ENCODE measurements around the gene DOLK. TPM values are rescaled to one million over a fixed set of nuclear protein-coding genes. Genes with fewer than 3 reads are reported as not detected.

The DOLK gene
- total RNA-seq = 20.7 and 21.4 TPM in 2 replicates

DNA sequence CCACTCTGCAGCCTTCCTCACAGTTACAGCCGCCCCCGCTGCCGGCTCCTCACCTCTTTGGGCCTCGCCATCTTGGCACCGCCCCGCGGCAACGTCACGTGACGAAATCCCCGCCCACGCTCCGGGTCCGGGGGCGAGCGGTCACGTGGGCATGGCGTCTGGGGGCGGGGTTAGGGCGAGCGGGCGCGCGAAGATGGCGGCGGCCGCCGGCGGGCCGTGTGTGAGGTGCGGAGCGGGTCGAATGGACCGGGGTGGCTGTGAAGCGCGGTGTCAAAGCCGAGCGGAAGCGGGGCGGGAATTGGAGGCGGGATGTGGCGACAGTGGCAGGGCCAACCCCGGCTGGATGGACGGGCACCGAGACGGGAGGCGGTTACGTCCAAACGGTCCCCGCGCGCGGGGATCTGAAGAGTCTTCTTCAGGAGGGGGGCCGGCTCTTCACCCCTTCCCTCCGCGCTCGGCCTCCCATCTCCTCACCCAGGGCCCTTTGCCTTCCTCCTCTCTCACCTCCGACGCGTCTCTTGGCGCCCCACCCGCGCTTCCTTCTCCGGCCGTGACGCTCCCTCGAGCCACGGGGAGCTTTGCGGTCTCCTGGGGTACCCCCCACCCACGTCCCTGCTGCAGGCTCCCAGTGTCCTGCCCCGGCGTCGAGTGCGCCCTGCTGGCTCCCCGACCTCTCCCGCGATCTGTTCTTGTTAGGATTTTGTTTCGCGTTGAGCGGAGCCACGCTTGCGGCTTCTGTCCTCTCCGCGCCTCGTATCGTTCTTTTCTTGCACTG is at the start of gene DOLK, which contains the start of gene NUP188:
Gene DOLK (minus strand): TSS at position 77 of the 775 bp plus-strand sequence. CDS start 300 bp downstream, outside the sequence.
Gene NUP188 (plus strand): TSS at position 173 of the 775 bp plus-strand sequence. CDS start 21 bp downstream, at position 194.

DNA sequence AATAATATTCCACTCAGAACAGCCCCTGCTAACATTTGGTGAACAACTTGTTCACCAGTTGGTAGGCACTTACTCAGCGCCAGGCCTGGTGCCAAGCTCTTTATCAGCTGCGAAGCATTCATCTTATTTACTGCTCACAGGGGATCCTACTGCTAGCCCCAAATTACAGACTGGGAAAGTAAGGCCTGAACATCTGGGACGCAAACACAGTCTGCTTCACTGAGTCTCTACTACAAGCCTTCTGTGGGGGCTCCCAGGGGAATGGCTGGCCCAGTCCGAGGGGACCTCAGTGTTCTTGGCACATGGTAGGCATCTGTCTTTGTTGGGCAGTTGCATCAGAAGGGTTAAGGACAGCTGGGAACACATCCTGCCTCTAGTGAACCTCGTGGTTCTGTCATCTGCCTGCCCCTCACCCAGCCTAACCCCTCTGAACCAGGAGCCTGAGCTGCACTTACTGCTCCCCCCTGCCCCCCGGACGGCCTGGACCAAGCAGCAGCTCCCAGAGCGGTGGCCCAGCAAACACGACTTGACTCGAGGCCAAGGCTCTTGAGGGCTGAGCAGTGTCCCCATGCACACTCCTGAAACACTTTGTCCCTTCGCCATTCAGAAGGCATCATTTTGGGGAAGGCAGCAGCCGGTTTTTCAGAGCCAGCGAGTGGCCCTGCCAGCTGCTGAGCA is 26.9 kb downstream of the DOLK start, which contains the start of gene PHYHD1:
Gene PHYHD1 (plus strand): TSS at position 602 of the 678 bp plus-strand sequence. CDS start 1,342 bp downstream, outside the sequence.

Other genes starting within 250 kb of the DOLK start
- gene PKN3, start 245.1 kb downstream of the DOLK start, total RNA-seq = 1.2 and 1.3 TPM in 2 replicates
- 27.4 and 36.9 TPM in 2 replicates for gene ZDHHC12, start 223.5 kb downstream of the DOLK start, total RNA-seq
- gene ZER1, start 175.7 kb downstream of the DOLK start, total RNA-seq = 34.2 and 40.6 TPM in 2 replicates
- 12.9 and 18.2 TPM in 2 replicates for gene TBC1D13, start 160.3 kb downstream of the DOLK start, total RNA-seq
- gene ENDOG, start 129.1 kb downstream of the DOLK start, total RNA-seq = 11.2 and 19.1 TPM in 2 replicates
- gene SPOUT1, start 117.8 kb downstream of the DOLK start, total RNA-seq = 9.2 and 17.9 TPM in 2 replicates
- gene KYAT1, start 65.7 kb downstream of the DOLK start, total RNA-seq = 2.6 and 3.2 TPM in 2 replicates
- 30.5 and 31.8 TPM in 2 replicates for gene LRRC8A, start 65.5 kb downstream of the DOLK start, total RNA-seq
- 33.5 and 39.1 TPM in 2 replicates for gene PHYHD1, start 26.6 kb downstream of the DOLK start, total RNA-seq
- 32.4 and 53.9 TPM in 2 replicates for gene NUP188, start 96 bp upstream of the DOLK start, total RNA-seq
- 15.3 and 16.7 TPM in 2 replicates for gene SH3GLB2, start 80.7 kb upstream of the DOLK start, total RNA-seq
- 14.8 and 23.4 TPM in 2 replicates for gene MIGA2, start 89.0 kb upstream of the DOLK start, total RNA-seq
- 8.5 and 10.0 TPM in 2 replicates for gene DOLPP1, start 133.5 kb upstream of the DOLK start, total RNA-seq
- 61.3 and 63.0 TPM in 2 replicates for gene CRAT, start 163.2 kb upstream of the DOLK start, total RNA-seq
- 59.8 and 61.5 TPM in 2 replicates for gene PTPA, start 163.8 kb upstream of the DOLK start, total RNA-seq
- gene IER5L, start 230.7 kb upstream of the DOLK start, total RNA-seq = 71.9 and 97.2 TPM in 2 replicates